ENCODE measurements around the gene SORCS3.

SORCS3 gene

DNA sequence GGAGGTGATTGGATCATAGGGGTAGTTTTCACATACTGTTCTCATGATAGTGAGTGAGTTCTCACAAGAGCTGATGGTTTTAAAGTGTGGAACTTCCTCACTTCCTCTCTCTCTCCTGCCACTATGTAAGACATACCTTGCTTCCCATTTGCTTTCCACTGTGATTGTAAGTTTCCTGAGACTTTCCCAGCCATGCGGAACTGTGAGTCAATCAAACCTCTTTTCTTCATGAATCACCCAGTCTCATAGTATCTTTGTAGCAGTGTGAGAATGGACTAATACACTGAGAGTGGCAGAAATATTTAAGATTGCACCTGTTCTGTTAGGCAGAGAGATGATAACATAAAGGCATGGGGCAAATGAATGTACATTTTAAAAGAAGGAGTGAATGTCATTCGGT is 507.8 kb downstream of the SORCS3 start:
- Histone ChIP-seq H3K4me3 (replicated peaks; ENCODE audit: insufficient read depth, low read length) (no peak overlapping the region), H3K27me3 (ENCODE audit: insufficient read depth, poor library complexity, severe bottlenecking) (no peaks in the 10 kb centered on the region), H3K27ac (replicated peaks) (no peak overlapping the region)
- TF ChIP-seq POLR2AphosphoS5 (IDR thresholded peaks at IDR 0.05; ENCODE audit: low read depth) = no peak
- no peak for TF ChIP-seq GABPA (IDR thresholded peaks at IDR 0.05; ENCODE audit: low read depth)
- TF ChIP-seq, protein P1, sequence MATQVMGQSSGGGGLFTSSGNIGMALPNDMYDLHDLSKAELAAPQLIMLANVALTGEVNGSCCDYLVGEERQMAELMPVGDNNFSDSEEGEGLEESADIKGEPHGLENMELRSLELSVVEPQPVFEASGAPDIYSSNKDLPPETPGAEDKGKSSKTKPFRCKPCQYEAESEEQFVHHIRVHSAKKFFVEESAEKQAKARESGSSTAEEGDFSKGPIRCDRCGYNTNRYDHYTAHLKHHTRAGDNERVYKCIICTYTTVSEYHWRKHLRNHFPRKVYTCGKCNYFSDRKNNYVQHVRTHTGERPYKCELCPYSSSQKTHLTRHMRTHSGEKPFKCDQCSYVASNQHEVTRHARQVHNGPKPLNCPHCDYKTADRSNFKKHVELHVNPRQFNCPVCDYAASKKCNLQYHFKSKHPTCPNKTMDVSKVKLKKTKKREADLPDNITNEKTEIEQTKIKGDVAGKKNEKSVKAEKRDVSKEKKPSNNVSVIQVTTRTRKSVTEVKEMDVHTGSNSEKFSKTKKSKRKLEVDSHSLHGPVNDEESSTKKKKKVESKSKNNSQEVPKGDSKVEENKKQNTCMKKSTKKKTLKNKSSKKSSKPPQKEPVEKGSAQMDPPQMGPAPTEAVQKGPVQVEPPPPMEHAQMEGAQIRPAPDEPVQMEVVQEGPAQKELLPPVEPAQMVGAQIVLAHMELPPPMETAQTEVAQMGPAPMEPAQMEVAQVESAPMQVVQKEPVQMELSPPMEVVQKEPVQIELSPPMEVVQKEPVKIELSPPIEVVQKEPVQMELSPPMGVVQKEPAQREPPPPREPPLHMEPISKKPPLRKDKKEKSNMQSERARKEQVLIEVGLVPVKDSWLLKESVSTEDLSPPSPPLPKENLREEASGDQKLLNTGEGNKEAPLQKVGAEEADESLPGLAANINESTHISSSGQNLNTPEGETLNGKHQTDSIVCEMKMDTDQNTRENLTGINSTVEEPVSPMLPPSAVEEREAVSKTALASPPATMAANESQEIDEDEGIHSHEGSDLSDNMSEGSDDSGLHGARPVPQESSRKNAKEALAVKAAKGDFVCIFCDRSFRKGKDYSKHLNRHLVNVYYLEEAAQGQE (IDR thresholded peaks at IDR 0.05; ENCODE audit: insufficient replicate concordance, low read depth) = no peak
- TF ChIP-seq, protein P2, sequence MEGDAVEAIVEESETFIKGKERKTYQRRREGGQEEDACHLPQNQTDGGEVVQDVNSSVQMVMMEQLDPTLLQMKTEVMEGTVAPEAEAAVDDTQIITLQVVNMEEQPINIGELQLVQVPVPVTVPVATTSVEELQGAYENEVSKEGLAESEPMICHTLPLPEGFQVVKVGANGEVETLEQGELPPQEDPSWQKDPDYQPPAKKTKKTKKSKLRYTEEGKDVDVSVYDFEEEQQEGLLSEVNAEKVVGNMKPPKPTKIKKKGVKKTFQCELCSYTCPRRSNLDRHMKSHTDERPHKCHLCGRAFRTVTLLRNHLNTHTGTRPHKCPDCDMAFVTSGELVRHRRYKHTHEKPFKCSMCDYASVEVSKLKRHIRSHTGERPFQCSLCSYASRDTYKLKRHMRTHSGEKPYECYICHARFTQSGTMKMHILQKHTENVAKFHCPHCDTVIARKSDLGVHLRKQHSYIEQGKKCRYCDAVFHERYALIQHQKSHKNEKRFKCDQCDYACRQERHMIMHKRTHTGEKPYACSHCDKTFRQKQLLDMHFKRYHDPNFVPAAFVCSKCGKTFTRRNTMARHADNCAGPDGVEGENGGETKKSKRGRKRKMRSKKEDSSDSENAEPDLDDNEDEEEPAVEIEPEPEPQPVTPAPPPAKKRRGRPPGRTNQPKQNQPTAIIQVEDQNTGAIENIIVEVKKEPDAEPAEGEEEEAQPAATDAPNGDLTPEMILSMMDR (IDR thresholded peaks at IDR 0.05; ENCODE audit: insufficient read depth, low read length) = no peak
- TF ChIP-seq SPI1 (IDR thresholded peaks at IDR 0.05; ENCODE audit: borderline replicate concordance, low read depth) = no peak
- no peak for DNase-seq (ENCODE audit: low read depth in 1 of 2, low spot score in 1 of 2)

DNA sequence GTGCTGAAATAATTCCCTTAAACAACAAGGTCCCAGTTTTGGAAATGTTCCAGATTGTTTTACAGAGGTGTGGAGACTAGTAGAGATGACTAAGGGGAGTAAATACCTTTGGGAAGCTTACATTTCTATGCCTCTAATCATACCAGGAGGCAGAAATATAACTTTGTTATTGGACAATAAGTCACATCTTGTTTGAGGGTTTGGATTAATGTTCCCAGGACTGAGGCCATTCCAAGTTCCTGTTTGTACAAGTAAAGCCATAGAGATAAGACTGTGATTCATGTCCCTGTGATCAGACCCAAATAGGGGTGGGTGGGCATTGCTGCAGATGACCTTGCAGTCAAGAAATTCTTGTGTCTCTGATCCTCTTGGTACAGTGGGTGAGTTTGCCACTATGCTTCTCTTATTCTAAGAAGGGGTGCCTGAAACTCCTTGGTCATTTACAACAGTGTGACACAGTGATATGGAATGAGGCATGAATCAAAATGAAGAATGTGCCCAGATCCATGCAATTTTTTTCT is 508.3 kb downstream of the SORCS3 start:
- no peak for DNase-seq (ENCODE audit: low read depth in 1 of 2, low spot score in 1 of 2)
- TF ChIP-seq, protein P2 (IDR thresholded peaks at IDR 0.05; ENCODE audit: insufficient read depth, low read length) = no peak
- TF ChIP-seq, protein P1 (IDR thresholded peaks at IDR 0.05; ENCODE audit: insufficient replicate concordance, low read depth) = no peak
- TF ChIP-seq GABPA (IDR thresholded peaks at IDR 0.05; ENCODE audit: low read depth) = no peak

DNA sequence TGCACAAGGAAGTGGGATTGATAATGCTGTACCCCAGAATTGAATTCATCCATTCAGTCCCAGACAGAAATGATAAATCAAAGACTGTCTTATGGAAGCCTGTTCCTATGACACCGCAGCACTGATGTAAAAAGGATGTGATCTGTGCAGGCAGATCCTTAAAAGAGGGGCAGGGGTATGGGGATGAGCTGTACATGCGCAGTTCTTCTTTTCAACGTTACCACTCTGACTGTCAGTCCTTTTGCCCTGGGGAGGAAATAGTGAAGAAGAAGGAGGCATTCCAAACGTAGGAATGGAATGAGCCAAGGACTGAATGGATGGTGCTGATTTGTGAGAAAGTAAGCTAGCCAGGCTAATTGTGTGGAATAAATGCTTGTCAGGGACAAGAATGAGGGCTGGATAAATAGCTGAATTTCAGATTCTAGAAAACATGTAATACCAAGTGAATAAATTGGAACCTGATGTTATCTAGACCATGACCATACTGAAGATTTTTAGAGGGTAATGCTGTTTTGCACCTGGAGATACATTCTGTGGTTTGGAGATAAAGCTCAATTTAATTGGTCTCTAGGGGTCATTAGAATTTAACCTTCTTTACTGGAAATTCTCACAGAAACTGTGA is 509.3 kb downstream of the SORCS3 start:
- Histone ChIP-seq H3K4me3 (replicated peaks; ENCODE audit: insufficient read depth, low read length) (no peak overlapping the region), H3K27me3 (ENCODE audit: insufficient read depth, poor library complexity, severe bottlenecking) (no peaks in the 10 kb centered on the region), H3K27ac (replicated peaks) (no peak overlapping the region)
- no peak for TF ChIP-seq POLR2AphosphoS5 (IDR thresholded peaks at IDR 0.05; ENCODE audit: low read depth)
- TF ChIP-seq, protein P2 (IDR thresholded peaks at IDR 0.05; ENCODE audit: insufficient read depth, low read length) = no peak
- TF ChIP-seq GABPA (IDR thresholded peaks at IDR 0.05; ENCODE audit: low read depth) = no peak
- TF ChIP-seq, protein P1 (IDR thresholded peaks at IDR 0.05; ENCODE audit: insufficient replicate concordance, low read depth) = no peak
- no peak for TF ChIP-seq SPI1 (IDR thresholded peaks at IDR 0.05; ENCODE audit: borderline replicate concordance, low read depth)
- no peak for DNase-seq (ENCODE audit: low read depth in 1 of 2, low spot score in 1 of 2)

More for the DNA sequence above, 508.3 kb downstream of the SORCS3 start:
- Histone ChIP-seq H3K4me3 (replicated peaks; ENCODE audit: insufficient read depth, low read length) (no peak overlapping the region), H3K27me3 (ENCODE audit: insufficient read depth, poor library complexity, severe bottlenecking) (no peaks in the 10 kb centered on the region), H3K27ac (replicated peaks) (no peak overlapping the region)

Measured in HL-60 (cell line).